Mesenchymal stem cell (in vitro differentiated cells and primary cell): Measurements from ENCODE around the gene CNTNAP2.

Experiments
- DNase-seq: peaks from one replicate; pipeline ENCODE4 v3.0.0-alpha.2; 2013
- H2AFZ ChIP-seq: one replicate; pipeline ENCODE4 v1.6.1; 2013; ENCODE audit warnings: low read depth, mild to moderate bottlenecking, control low read depth, inconsistent platforms, low read length, moderate library complexity
- H2AK5ac ChIP-seq: 2 replicates; pipeline ENCODE4 v1.6.1; 2013; ENCODE audit warnings: low read length, moderate library complexity, mild to moderate bottlenecking, inconsistent platforms; ENCODE audit not compliant: severe bottlenecking
- H2BK120ac ChIP-seq: one replicate; pipeline ENCODE4 v1.6.1; 2013; ENCODE audit warnings: low read depth, mild to moderate bottlenecking, inconsistent platforms, low read length, moderate library complexity
- H2BK12ac ChIP-seq, 2 experiments: one replicate each; pipeline ENCODE4 v1.6.1; 2013; ENCODE audit warnings: inconsistent platforms in 2 of 2, low read length in 2 of 2, mild to moderate bottlenecking in 2 of 2, moderate library complexity in 2 of 2, control low read depth in 1 of 2
- H2BK15ac ChIP-seq: one replicate; pipeline ENCODE4 v1.6.1; 2013; ENCODE audit warnings: mild to moderate bottlenecking, low read depth, inconsistent platforms; ENCODE audit not compliant: poor library complexity, severe bottlenecking
- H2BK5ac ChIP-seq: 2 replicates; pipeline ENCODE4 v1.6.1; 2013; ENCODE audit warnings: low read depth, mild to moderate bottlenecking, low read length, control low read depth, inconsistent platforms; ENCODE audit not compliant: poor library complexity, severe bottlenecking
- H3K14ac ChIP-seq, 2 experiments: one replicate each; pipeline ENCODE4 v1.6.1; 2013; ENCODE audit warnings: inconsistent platforms in 2 of 2, low read length in 2 of 2, control low read depth in 1 of 2, mild to moderate bottlenecking in 1 of 2, moderate library complexity in 1 of 2
- H3K18ac ChIP-seq, 2 experiments: one replicate each; pipeline ENCODE4 v1.6.1; 2013; ENCODE audit warnings: inconsistent platforms in 2 of 2, low read length in 2 of 2, control low read depth in 1 of 2, low read depth in 1 of 2, mild to moderate bottlenecking in 1 of 2
- H3K23ac ChIP-seq, 2 experiments: one replicate each; pipeline ENCODE4 v1.6.1; 2013; ENCODE audit warnings: inconsistent platforms in 2 of 2, low read length in 2 of 2, mild to moderate bottlenecking in 2 of 2, moderate library complexity in 2 of 2, control low read depth in 1 of 2
- H3K27ac ChIP-seq: 2 replicates; pipeline ENCODE4 v1.5.1; 2013; ENCODE audit warnings: mild to moderate bottlenecking, moderate library complexity, low read length, control low read depth, inconsistent platforms; ENCODE audit not compliant: poor library complexity, severe bottlenecking
- H3K27me3 ChIP-seq, 2 experiments: 2 replicates each; pipeline versions ENCODE4 v1.6.1 to v1.7.0; 2013; ENCODE audit warnings: low read length in 2 of 2, mild to moderate bottlenecking in 2 of 2, moderate library complexity in 2 of 2, control low read depth in 1 of 2, inconsistent platforms in 1 of 2; ENCODE audit not compliant: control insufficient read depth in 1 of 2, insufficient read depth in 1 of 2
- H3K36me3 ChIP-seq, 2 experiments: 2 replicates each; pipeline versions ENCODE4 v1.6.1 to v1.7.0; 2013; ENCODE audit warnings: low read length in 2 of 2, control low read depth in 1 of 2, inconsistent platforms in 1 of 2, low read depth in 1 of 2, mild to moderate bottlenecking in 1 of 2; ENCODE audit not compliant: insufficient read depth in 2 of 2, control insufficient read depth in 1 of 2
- H3K4ac ChIP-seq, 2 experiments: one replicate each; pipeline ENCODE4 v1.6.1; 2013; ENCODE audit warnings: inconsistent platforms in 2 of 2, low read length in 2 of 2, mild to moderate bottlenecking in 2 of 2, moderate library complexity in 2 of 2, control low read depth in 1 of 2, low read depth in 1 of 2
- H3K4me1 ChIP-seq: 2 replicates; pipeline ENCODE4 v1.6.1; 2013; ENCODE audit warnings: low read depth, low read length, control low read depth; ENCODE audit not compliant: control insufficient read depth, insufficient read depth
- H3K4me2 ChIP-seq: 2 replicates; pipeline ENCODE4 v1.6.1; 2013; ENCODE audit warnings: low read length, mild to moderate bottlenecking, inconsistent platforms; ENCODE audit not compliant: poor library complexity, severe bottlenecking
- H3K4me3 ChIP-seq, 2 experiments: 2 replicates each; pipeline versions ENCODE4 v1.5.1 to v1.7.0; 2013; ENCODE audit warnings: low read length in 2 of 2, mild to moderate bottlenecking in 2 of 2, control low read depth in 1 of 2, low read depth in 1 of 2; ENCODE audit not compliant: insufficient read depth in 1 of 2
- H3K79me1 ChIP-seq: replicated peaks from 2 replicates; pipeline ENCODE4 v1.6.1; 2013; ENCODE audit warnings: mild to moderate bottlenecking, control low read depth, low read length, inconsistent platforms; ENCODE audit not compliant: poor library complexity, severe bottlenecking
- H3K9ac ChIP-seq: 2 replicates; pipeline ENCODE4 v1.7.0; 2013; ENCODE audit warnings: mild to moderate bottlenecking, low read length, moderate library complexity
- H3K9me3 ChIP-seq: 2 replicates; pipeline ENCODE4 v1.7.0; 2013; ENCODE audit warnings: mild to moderate bottlenecking, low read length; ENCODE audit not compliant: control insufficient read depth
- H4K8ac ChIP-seq: one replicate; pipeline ENCODE4 v1.6.1; 2013; ENCODE audit warnings: inconsistent platforms, mild to moderate bottlenecking, low read length, moderate library complexity
- H4K91ac ChIP-seq: one replicate; pipeline ENCODE4 v1.6.1; 2013; ENCODE audit warnings: mild to moderate bottlenecking, low read length, inconsistent platforms
- WGBS: methylation state at CpG from one replicate; pipeline ENCODE4 v1.1.7; 2013; ENCODE audit warnings: mixed read lengths; 5-methylcytosine and 5-hydroxymethylcytosine counted together

Gene CNTNAP2

GRCh38 chr7:148319316-148319808 lies 2202.8 kb downstream of the CNTNAP2 start:
- Histone ChIP-seq H3K36me3 (no peaks in the 10 kb centered on the region), H3K4me1 (no peaks in the 10 kb centered on the region), H2BK120ac (no peak overlapping the region), H4K8ac (no peak overlapping the region), H3K4me2 (no peak overlapping the region), H3K27ac (no peak overlapping the region), H2BK15ac (no peak overlapping the region), H3K14ac (no peak overlapping the region), H3K4me3 (no peak overlapping the region), H2BK5ac (no peak overlapping the region), H3K18ac (no peak overlapping the region), H3K4ac (no peak overlapping the region), H2AFZ (no peak overlapping the region), H2BK12ac (no peak overlapping the region), H3K23ac (no peak overlapping the region), H2AK5ac (no peak overlapping the region), H3K79me1 (no peaks in the 10 kb centered on the region), H3K9ac (no peak overlapping the region), H3K9me3 (no peaks in the 10 kb centered on the region), H3K27me3 (no peaks in the 10 kb centered on the region), H4K91ac (no peak overlapping the region)
- 73% methylated on average over 6 of the region's 6 CpGs for WGBS
- DNase-seq: no peak

- Histone ChIP-seq H2BK5ac (no peak overlapping the region), H4K91ac (no peak overlapping the region), H2AK5ac (no peak overlapping the region), H3K36me3 (no peaks in the 10 kb centered on the region), H3K27ac (no peak overlapping the region), H3K18ac (no peak overlapping the region), H3K9ac (no peak overlapping the region), H3K79me1 (no peaks in the 10 kb centered on the region), H3K27me3 (no peaks in the 10 kb centered on the region), H2BK15ac (no peak overlapping the region), H2AFZ (no peak overlapping the region), H3K23ac (no peak overlapping the region), H3K4me2 (no peak overlapping the region), H3K4me3 (no peak overlapping the region), H3K4me1 (no peaks in the 10 kb centered on the region), H2BK120ac (no peak overlapping the region), H3K4ac (no peak overlapping the region), H3K14ac (no peak overlapping the region), H4K8ac (no peak overlapping the region), H2BK12ac (no peak overlapping the region), H3K9me3 (no peaks in the 10 kb centered on the region)
- WGBS: 18% methylated on average over 1 of the region's 3 CpGs
- DNase-seq: peak; percentile 63
Observed at GRCh38 chr7:148325208-148325607, 2208.6 kb downstream of the CNTNAP2 start.

- Histone ChIP-seq H3K27ac (no peak overlapping the region), H3K18ac (no peak overlapping the region), H2BK5ac (no peak overlapping the region), H2BK120ac (no peak overlapping the region), H2BK12ac (no peak overlapping the region), H3K9me3 (no peaks in the 10 kb centered on the region), H3K79me1 (no peaks in the 10 kb centered on the region), H3K14ac (no peak overlapping the region), H3K9ac (no peak overlapping the region), H4K91ac (no peak overlapping the region), H2BK15ac (no peak overlapping the region), H3K4ac (no peak overlapping the region), H3K23ac (no peak overlapping the region), H3K4me3 (no peak overlapping the region), H2AFZ (no peak overlapping the region), H2AK5ac (no peak overlapping the region), H3K4me1 (no peaks in the 10 kb centered on the region), H3K36me3 (no peaks in the 10 kb centered on the region), H4K8ac (no peak overlapping the region), H3K4me2 (no peak overlapping the region), H3K27me3 (no peaks in the 10 kb centered on the region)
- DNase-seq: peak; percentile 31
- no CpG with 5 or more reads among the region's 1 CpG for WGBS
Observed at GRCh38 chr7:148327379-148327778, 2210.8 kb downstream of the CNTNAP2 start.

- no peaks in the 10 kb centered on the region for H3K27me3 ChIP-seq
- H3K14ac ChIP-seq: no peak overlapping the region
- no peak overlapping the region for H2AK5ac ChIP-seq
- H3K9me3 ChIP-seq: no peaks in the 10 kb centered on the region
- H3K4me3 ChIP-seq: no peak overlapping the region
- H3K4me2 ChIP-seq: no peak overlapping the region
- no peak overlapping the region for H3K4ac ChIP-seq
- no peak overlapping the region for H2BK12ac ChIP-seq
- H3K4me1 ChIP-seq: no peaks in the 10 kb centered on the region
- H3K23ac ChIP-seq: no peak overlapping the region
- no peak overlapping the region for H4K91ac ChIP-seq
- DNase-seq: no peak
- H2BK5ac ChIP-seq: no peak overlapping the region
- no peak overlapping the region for H3K18ac ChIP-seq
- H3K9ac ChIP-seq: no peak overlapping the region
- no peaks in the 10 kb centered on the region for H3K79me1 ChIP-seq
- H2BK120ac ChIP-seq: no peak overlapping the region
- WGBS: 68% methylated on average over 5 of the region's 5 CpGs
- no peaks in the 10 kb centered on the region for H3K36me3 ChIP-seq
- H2BK15ac ChIP-seq: no peak overlapping the region
- H2AFZ ChIP-seq: no peak overlapping the region
- H3K27ac ChIP-seq: no peak overlapping the region
- H4K8ac ChIP-seq: no peak overlapping the region
Observed at GRCh38 chr7:148328906-148329305, 2212.3 kb downstream of the CNTNAP2 start.
